Transverse colon (tissue), 4 donors: ENCODE measurements around the gene MYH10. TPM values are rescaled to one million over a fixed set of nuclear protein-coding genes. Genes with fewer than 3 reads are reported as not detected.

Source experiments
- DNase-seq: peaks from one replicate; pipeline ENCODE4 v3.0.0-alpha.2; 2019
- H3K27ac ChIP-seq, 4 donors: fragments of 200-600 bp; sonication (generic); 2 replicates each; pipeline ENCODE4 v1.5.1; 2016 to 2018; ENCODE audit warnings: inconsistent platforms in 4 of 4
- H3K27me3 ChIP-seq: fragments of 200-600 bp; sonication (generic); 2 replicates; pipeline ENCODE4 v1.5.1; 2017; ENCODE audit warnings: inconsistent platforms
- H3K36me3 ChIP-seq, 4 donors: fragments of 200-600 bp; sonication (generic); 2 replicates each; pipeline ENCODE4 v1.5.1; 2017 to 2019; ENCODE audit warnings: inconsistent platforms in 4 of 4
- H3K4me1 ChIP-seq, 4 donors: fragments of 200-600 bp; sonication (generic); 2 replicates each; pipeline ENCODE4 v1.5.1; 2017 to 2020; ENCODE audit warnings: inconsistent platforms in 4 of 4
- H3K4me3 ChIP-seq, 4 donors: fragments of 200-600 bp; sonication (generic); 1 replicate in 1 of 4; 2 replicates in 3 of 4; pipeline versions ENCODE4 v1.5.1 to v1.6.1; 2017 to 2019; ENCODE audit warnings: inconsistent platforms in 4 of 4
- H3K9me3 ChIP-seq, 2 donors: fragments of 200-600 bp; sonication (generic); 2 replicates each; pipeline ENCODE4 v1.5.1; 2017 to 2019; ENCODE audit warnings: inconsistent platforms in 2 of 2
- CTCF ChIP-seq, 5 experiments: fragments of 200-600 bp in 3 of 5; fragments of 450-650 bp in 2 of 5; sonication (generic) in 3 of 5; IDR thresholded peaks; 1 replicate in 2 of 5; 2 replicates in 3 of 5; pipeline ENCODE4 v1.5.1; 2016 to 2017; ENCODE audit warnings: antibody characterized with exemption in 5 of 5, inconsistent platforms in 3 of 5, mild to moderate bottlenecking in 2 of 5, moderate library complexity in 1 of 5
- EP300 ChIP-seq: sonication (generic); formaldehyde crosslinking; IDR thresholded peaks from one replicate; pipeline ENCODE4 v1.6.1; 2017; ENCODE audit warnings: antibody characterized with exemption, low read depth
- POLR2A ChIP-seq: fragments of 450-650 bp; IDR thresholded peaks from one replicate; pipeline ENCODE4 v1.6.1; 2016; ENCODE audit warnings: antibody characterized with exemption, mild to moderate bottlenecking, moderate library complexity
- POLR2AphosphoS5 ChIP-seq, 3 donors: sonication (generic); formaldehyde crosslinking; IDR thresholded peaks; one replicate each; pipeline ENCODE4 v1.6.1; 2016; ENCODE audit warnings: antibody characterized with exemption in 3 of 3
- WGBS, 2 donors: methylation state at CpG; one replicate each; pipeline ENCODE4 v1.1.5; 2018; ENCODE audit warnings: low coverage in 1 of 2; 5-methylcytosine and 5-hydroxymethylcytosine counted together
- in situ Hi-C, 4 donors: fragments of 200-750 bp; cut with MboI; loops; one replicate each; pipeline versions ENCODE4 v1.15.0 to v1.15.1; 2017; ENCODE audit warnings: low sequenced_read_pairs in 3 of 4, low pct_ligation_motif_present in 1 of 4, low pct_unique_long_range_greater_than_20kb in 1 of 4
- intact Hi-C: fragments of 100-400 bp; cut with DNase I; formaldehyde crosslinking; loops from one replicate; pipeline ENCODE4 v1.15.1; 2023; ENCODE audit warnings: low total_unique reads
- total RNA-seq, 4 donors: library from RNA; depleted of rRNA; stranded (reverse); fragments of >200 nt; gene quantifications; one replicate each; pipeline ENCODE4 v1.1.0, GENCODE V29; 2016

The MYH10 gene
- total RNA-seq, 4 donors from 2014 or later = 3.7 to 71.2 (median 8.3) TPM

DNA sequence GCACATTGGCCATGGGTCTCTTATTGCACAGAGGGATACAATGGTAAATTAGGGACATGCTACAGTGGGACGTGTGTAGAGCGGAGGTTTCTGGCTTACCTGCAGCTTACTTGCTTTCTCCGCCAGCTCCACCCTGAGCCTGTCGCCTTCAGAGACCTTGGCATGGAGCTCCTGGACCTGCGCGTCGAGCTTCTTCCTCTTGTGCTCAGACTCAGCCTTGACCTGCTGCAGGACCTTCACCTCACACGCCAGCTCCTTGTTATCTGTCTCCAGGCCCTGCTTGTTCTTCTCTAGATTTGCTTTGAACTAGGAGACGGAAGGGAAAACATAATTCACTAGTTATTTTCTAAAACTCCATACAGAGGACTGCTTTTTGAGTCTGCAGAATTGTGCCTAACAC is 131.4 kb downstream of the MYH10 start:
- in situ Hi-C loops = no loop called here
- DNase-seq = no peak
- Histone ChIP-seq H3K4me1 (no peaks in the 10 kb centered on the region), H3K9me3 (no peaks in the 10 kb centered on the region), H3K4me3 (no peak overlapping the region), H3K27me3 (no peaks in the 10 kb centered on the region), H3K27ac (no peak overlapping the region), H3K36me3 (no peaks in the 10 kb centered on the region)
- TF ChIP-seq CTCF (IDR thresholded peaks at IDR 0.05) = no peak
- TF ChIP-seq POLR2A = no peak
- no peak for TF ChIP-seq EP300
- no peak for TF ChIP-seq POLR2AphosphoS5 (IDR thresholded peaks at IDR 0.05)
- 80 to 94% methylated on average over 1 to 9 of the region's 9 CpGs for WGBS, 2 donors
- intact Hi-C loops = no loop called here

GRCh38 chr17:8496081-8496480 is 134.4 kb downstream of the MYH10 start:
- Histone ChIP-seq H3K4me3 (no peak overlapping the region), H3K27ac (no peak overlapping the region), H3K36me3 (peaks cover 0 to 2% (median 0%) of the 10 kb centered on the region in 4 donors), H3K4me1 (no peaks in the 10 kb centered on the region), H3K27me3 (no peaks in the 10 kb centered on the region), H3K9me3 (no peaks in the 10 kb centered on the region)
- no peak for TF ChIP-seq POLR2A
- WGBS, 2 donors = 87 to 96% methylated on average over 3 to 13 of the region's 13 CpGs
- DNase-seq = no peak
- in situ Hi-C loops = no loop called here
- intact Hi-C loops = no loop called here

DNA sequence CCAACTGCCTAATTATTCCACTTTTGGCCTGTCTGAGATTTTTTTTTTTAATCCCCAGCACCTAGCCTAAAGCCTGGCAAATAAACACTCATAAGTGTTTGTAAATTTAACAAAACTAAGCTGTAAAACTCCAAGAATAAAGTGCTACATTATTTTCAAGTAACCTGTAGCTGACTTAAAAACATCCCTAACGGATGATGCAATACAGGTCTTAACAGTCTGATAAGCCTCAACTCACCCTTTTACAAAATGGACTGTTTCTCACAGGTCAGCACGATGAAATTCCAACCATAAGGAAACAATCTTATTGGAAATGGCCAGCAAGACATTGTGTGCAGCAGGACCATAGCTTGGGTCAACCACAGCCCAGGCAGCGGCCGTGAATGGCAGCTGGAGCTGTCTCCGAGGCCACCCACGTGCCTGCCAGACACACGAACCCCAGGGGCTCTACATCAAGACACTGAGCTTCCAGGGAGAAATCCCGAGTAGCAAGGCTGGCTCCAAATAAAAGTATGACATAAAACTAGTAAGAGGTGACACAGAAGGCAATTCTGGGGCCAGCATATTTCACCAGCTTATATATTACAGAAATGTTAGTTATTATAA is 135.9 kb downstream of the MYH10 start:
- no peak overlapping the region for H3K4me3 ChIP-seq
- WGBS, 2 donors = 87 to 100% methylated on average over 1 to 8 of the region's 8 CpGs
- peaks cover 0 to 2% (median 0%) of the 10 kb centered on the region in 4 donors for H3K36me3 ChIP-seq
- in situ Hi-C loops (no loop called here), intact Hi-C loops (no loop called here)
- H3K4me1 ChIP-seq = no peaks in the 10 kb centered on the region
- H3K27me3 ChIP-seq = no peaks in the 10 kb centered on the region
- DNase-seq = no peak
- no peak for TF ChIP-seq POLR2AphosphoS5 (IDR thresholded peaks at IDR 0.05)
- no peak for TF ChIP-seq CTCF (IDR thresholded peaks at IDR 0.05)
- TF ChIP-seq POLR2A = no peak
- TF ChIP-seq EP300 = no peak
- H3K27ac ChIP-seq = no peak overlapping the region
- H3K9me3 ChIP-seq = no peaks in the 10 kb centered on the region

DNA sequence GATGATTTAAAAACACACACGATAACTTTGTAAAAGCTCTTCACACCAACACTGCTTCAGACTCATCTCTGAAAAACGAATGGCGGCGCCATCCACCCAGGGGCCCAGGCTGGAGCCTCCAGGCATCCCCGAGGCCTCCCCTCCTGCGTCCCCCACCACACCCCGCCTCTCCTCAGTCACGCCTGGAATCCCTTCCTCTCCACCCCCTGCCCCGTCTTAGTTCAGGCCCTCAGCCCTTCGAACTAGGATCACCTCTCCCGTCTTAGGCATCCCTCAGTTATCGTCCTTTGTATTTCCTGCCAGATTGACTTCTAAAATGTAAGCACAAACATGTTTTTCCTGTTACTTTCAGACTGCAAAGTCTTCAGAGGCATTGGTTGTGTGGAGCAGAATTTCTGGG is 136.5 kb downstream of the MYH10 start:
- Histone ChIP-seq H3K9me3 (no peaks in the 10 kb centered on the region), H3K4me3 (no peak overlapping the region), H3K36me3 (peaks cover 0 to 2% (median 0%) of the 10 kb centered on the region in 4 donors), H3K4me1 (no peaks in the 10 kb centered on the region), H3K27me3 (no peaks in the 10 kb centered on the region), H3K27ac (no peak overlapping the region)
- in situ Hi-C loops = no loop called here
- intact Hi-C loops = no loop called here
- WGBS, 2 donors = 85 to 97% methylated on average over 9 to 12 of the region's 12 CpGs
- DNase-seq = no peak
- no peak for TF ChIP-seq EP300
- no peak for TF ChIP-seq CTCF (IDR thresholded peaks at IDR 0.05)
- no peak for TF ChIP-seq POLR2AphosphoS5 (IDR thresholded peaks at IDR 0.05)
- no peak for TF ChIP-seq POLR2A

DNA sequence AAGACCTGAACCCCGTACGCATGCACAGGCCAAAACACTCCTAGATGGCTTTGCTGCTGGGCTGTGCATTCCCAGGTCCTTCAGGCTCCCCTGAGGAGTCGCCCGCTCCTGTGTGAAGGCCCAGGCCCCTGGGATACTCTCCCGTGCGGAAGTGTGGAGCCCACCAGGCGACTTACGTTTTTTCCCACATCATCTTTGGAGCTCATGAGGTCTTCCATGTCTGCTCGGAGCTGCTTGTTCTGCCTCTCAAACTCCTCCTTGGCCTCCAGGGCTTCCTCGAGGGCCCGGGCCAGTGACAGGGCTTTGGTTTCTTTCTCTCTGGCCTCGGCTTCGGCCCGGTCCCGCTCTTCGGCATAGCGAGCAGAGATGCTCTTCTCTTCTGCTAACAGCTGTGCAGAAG is 138.4 kb downstream of the MYH10 start:
- WGBS, 2 donors = 96 to 97% methylated on average over 7 to 17 of the region's 17 CpGs
- Histone ChIP-seq H3K4me3 (no peak overlapping the region), H3K27me3 (no peaks in the 10 kb centered on the region), H3K27ac (no peak overlapping the region), H3K9me3 (no peaks in the 10 kb centered on the region), H3K4me1 (no peaks in the 10 kb centered on the region), H3K36me3 (peaks cover 0 to 2% (median 0%) of the 10 kb centered on the region in 4 donors)
- in situ Hi-C loops = no loop called here
- DNase-seq = no peak
- intact Hi-C loops = no loop called here
- no peak for TF ChIP-seq CTCF (IDR thresholded peaks at IDR 0.05)
- TF ChIP-seq POLR2AphosphoS5 (IDR thresholded peaks at IDR 0.05) = no peak
- no peak for TF ChIP-seq POLR2A
- TF ChIP-seq EP300 = no peak
